A549 (cell line): ENCODE results near the gene RIC3. TPM values are rescaled to one million over a fixed set of nuclear protein-coding genes. Genes with fewer than 3 reads are reported as not detected.

ENCODE experiments used
- ATAC-seq, 2 experiments: fragments of 200-7000 bp in 1 of 2; fragments of >200 bp in 1 of 2; cut with Nextera tagmentation in 1 of 2; cut with Tn5 transposase in 1 of 2; 3 replicates each; pipeline versions ENCODE4 v1.8.0 to v1.9.1; 2018 to 2020; ENCODE audit warnings: mild to moderate bottlenecking in 1 of 2, moderate library complexity in 1 of 2
- CTCF ChIA-PET: fragments of 300-600 bp; sonication (Branson Sonifier 250); formaldehyde crosslinking; extraction: SDS; loops from one replicate; lab custom pipeline; 2021; ENCODE audit warnings: antibody characterized with exemption, inconsistent platforms; lab: Yijun Ruan, JAX
- POLR2A ChIA-PET: fragments of 350-600 bp; formaldehyde crosslinking; extraction: SDS; loops from one replicate; lab custom pipeline; 2021; ENCODE audit warnings: antibody characterized with exemption, inconsistent platforms; lab: Yijun Ruan, JAX
- DNase-seq, 2 experiments: peaks; one replicate each; pipeline versions ENCODE4 v3.0.0 to v3.0.0-alpha.2; 2011 to 2016; ENCODE audit warnings: low read depth in 1 of 2, low spot score in 1 of 2
- FAIRE-seq: peaks from 2 replicates; lab custom pipeline; 2011; peaks lifted over from hg19 to GRCh38; lab: Jason Lieb, UNC
- H3K27ac ChIP-seq, 2 experiments: fragments of >200 bp; sonication (Bioruptor Twin); formaldehyde crosslinking; 3 replicates each; pipeline ENCODE4 v1.5.1; 2016 to 2017
- H3K4me1 ChIP-seq: fragments of >200 bp; sonication (Bioruptor Twin); formaldehyde crosslinking; 3 replicates; pipeline ENCODE4 v1.6.1; 2016
- H3K4me2 ChIP-seq: fragments of >200 bp; sonication (Bioruptor Twin); formaldehyde crosslinking; 3 replicates; pipeline ENCODE4 v1.6.1; 2016
- H3K4me3 ChIP-seq: fragments of >200 bp; sonication (Bioruptor Twin); formaldehyde crosslinking; 3 replicates; pipeline ENCODE4 v1.5.1; 2016
- H3K9me3 ChIP-seq: fragments of >200 bp; sonication (Bioruptor Twin); formaldehyde crosslinking; 3 replicates; pipeline ENCODE4 v1.6.1; 2016
- CBX8 ChIP-seq: fragments of 200-600 bp; sonication (generic); IDR thresholded peaks from 2 replicates; pipeline ENCODE4 v1.6.1; 2016
- CHD2 ChIP-seq: fragments of 150-350 bp; IDR thresholded peaks from 2 replicates; pipeline ENCODE4 v1.6.1; 2014; ENCODE audit warnings: low read length; ENCODE audit not compliant: partially characterized antibody
- EHF ChIP-seq: fragments of 250-450 bp; sonication (Bioruptor Pico); IDR thresholded peaks from 2 replicates; pipeline ENCODE4 v1.5.0; 2020; ENCODE audit warnings: mild to moderate bottlenecking
- ELK1 ChIP-seq: fragments of 150-350 bp; IDR thresholded peaks from 2 replicates; pipeline ENCODE4 v1.6.1; 2014; ENCODE audit warnings: low read depth, mild to moderate bottlenecking, low read length
- FOSB ChIP-seq: fragments of 250-450 bp; sonication (Bioruptor Pico); IDR thresholded peaks from 2 replicates; pipeline ENCODE4 v1.5.0; 2020; ENCODE audit warnings: mild to moderate bottlenecking, moderate library complexity
- FOXS1 ChIP-seq: fragments of 250-450 bp; sonication (Bioruptor Pico); IDR thresholded peaks from 2 replicates; pipeline ENCODE4 v1.5.0; 2020; ENCODE audit warnings: mild to moderate bottlenecking, moderate library complexity
- HDAC2 ChIP-seq: fragments of 200-600 bp; sonication (generic); IDR thresholded peaks from 2 replicates; pipeline ENCODE4 v1.6.1; 2016
- HES2 ChIP-seq: fragments of >200 bp; sonication (Bioruptor Twin); formaldehyde crosslinking; IDR thresholded peaks from 2 replicates; pipeline ENCODE4 v1.6.1; 2016
- HOXB13 ChIP-seq: fragments of 250-450 bp; sonication (Bioruptor Pico); IDR thresholded peaks from 2 replicates; pipeline ENCODE4 v1.5.0; 2020; ENCODE audit warnings: low read depth, mild to moderate bottlenecking, moderate library complexity
- JUNB ChIP-seq: fragments of >200 bp; sonication (Bioruptor Twin); formaldehyde crosslinking; IDR thresholded peaks from 2 replicates; pipeline ENCODE4 v1.6.1; 2016
- MAZ ChIP-seq: fragments of 150-350 bp; IDR thresholded peaks from 2 replicates; pipeline ENCODE4 v1.6.1; 2014; ENCODE audit warnings: antibody characterized with exemption, low read depth, low read length, borderline replicate concordance
- MYC ChIP-seq: IDR thresholded peaks from 2 replicates; pipeline ENCODE4 v1.6.1; 2012; ENCODE audit warnings: mild to moderate bottlenecking, inconsistent platforms, low read length, improper control_type of control experiment, borderline replicate concordance
- PBX3 ChIP-seq: IDR thresholded peaks from 2 replicates; pipeline ENCODE4 v1.6.1; 2012
- PHF8 ChIP-seq: fragments of 200-600 bp; sonication (generic); IDR thresholded peaks from 2 replicates; pipeline ENCODE4 v1.6.1; 2016; ENCODE audit warnings: low read depth, mild to moderate bottlenecking, antibody characterized with exemption, moderate library complexity, borderline replicate concordance
- POLR2AphosphoS2 ChIP-seq: conservative IDR thresholded peaks from 2 replicates; pipeline ENCODE4 v1.6.1; 2012; ENCODE audit warnings: low read length, improper control_type of control experiment, inconsistent platforms
- RARB ChIP-seq: fragments of 250-450 bp; sonication (Bioruptor Pico); IDR thresholded peaks from 2 replicates; pipeline ENCODE4 v1.8.0; 2021; ENCODE audit warnings: mild to moderate bottlenecking, moderate library complexity
- SREBF2 ChIP-seq: fragments of 450-650 bp; IDR thresholded peaks from 2 replicates; pipeline ENCODE4 v1.6.1; 2014; ENCODE audit warnings: mild to moderate bottlenecking, moderate library complexity
- TFCP2L1 ChIP-seq: fragments of 250-450 bp; sonication (Bioruptor Pico); IDR thresholded peaks from 2 replicates; pipeline ENCODE4 v1.5.0; 2021; ENCODE audit warnings: mild to moderate bottlenecking
- TP53 ChIP-seq: fragments of 250-450 bp; sonication (Bioruptor Pico); IDR thresholded peaks from 2 replicates; pipeline ENCODE4 v1.5.0; 2021; ENCODE audit warnings: mild to moderate bottlenecking, moderate library complexity
- ZNF302 ChIP-seq: fragments of 250-450 bp; sonication (Bioruptor Pico); IDR thresholded peaks from 2 replicates; pipeline ENCODE4 v1.9.0; 2021; ENCODE audit warnings: inconsistent platforms, mild to moderate bottlenecking, moderate library complexity
- WGBS: methylation state at CpG from one replicate; pipeline ENCODE4 v1.1.6; 2017; ENCODE audit errors: missing lambda C conversion rate; 5-methylcytosine and 5-hydroxymethylcytosine counted together
- polyA plus RNA-seq, 4 experiments: library from polyadenylated mRNA; depleted of rRNA in 3 of 4; stranded (reverse); fragments of >200 nt; fragmentation: RNase III in 1 of 4; extraction: RNeasy Plus Mini Kit Qiagen cat#74134 plus additional on column Dnase treatment in 1 of 4; gene quantifications; 2 replicates in 3 of 4; 3 replicates in 1 of 4; pipeline ENCODE4 v1.2.3, GENCODE V29; 2011 to 2017
- TF ChIP-seq, protein P1 (sequence below): fragments of >200 bp; sonication (Bioruptor Twin); formaldehyde crosslinking; IDR thresholded peaks from 3 replicates; pipeline ENCODE4 v1.5.1; 2016
- TF ChIP-seq, protein P2 (sequence below): fragments of 200-600 bp; sonication (generic); IDR thresholded peaks from 2 replicates; pipeline ENCODE4 v1.6.1; 2016; ENCODE audit warnings: antibody characterized with exemption, mild to moderate bottlenecking, moderate library complexity
- TF ChIP-seq, protein P3 (sequence below): IDR thresholded peaks from 2 replicates; pipeline ENCODE4 v1.6.1; 2012

RIC3 gene
- polyA plus RNA-seq, 2 of the 4 experiments (the other 2 are of a cell fraction): 1.7 to 3.2 TPM

DNA sequence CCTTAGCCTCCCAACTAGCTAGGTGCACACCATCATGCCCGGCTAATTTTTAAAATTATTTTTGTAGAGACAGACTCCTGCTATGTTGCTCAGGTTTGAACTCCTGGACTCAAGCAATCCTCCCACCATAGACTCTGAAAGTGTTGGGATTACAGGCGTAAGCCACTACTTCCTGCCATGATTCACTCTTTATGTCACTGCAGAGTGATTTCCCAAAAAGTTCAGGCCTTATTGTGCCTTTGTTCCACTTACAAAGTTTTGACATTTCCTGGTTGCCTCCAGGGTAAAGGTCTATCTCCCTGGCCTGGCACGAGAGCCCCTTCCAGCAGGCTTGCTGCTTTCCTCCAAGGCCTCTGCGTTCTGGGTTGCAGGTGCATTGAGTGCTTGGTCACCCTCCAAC is 44.6 kb upstream of the RIC3 start:
- Histone ChIP-seq H3K27ac (no peak overlapping the region), H3K9me3 (no peaks in the 10 kb centered on the region)
- CTCF ChIA-PET: interaction anchor here (1.5 kb wide), 1 partner anchor 354 kb away, joined by 4 read pairs; no protein-coding TSS in a partner anchor
- no peak for TF ChIP-seq POLR2AphosphoS2
- TF ChIP-seq EHF (CRISPR knock-in tag): no peak
- TF ChIP-seq ELK1: no peak
- TF ChIP-seq MYC: no peak
- TF ChIP-seq, all 56 proteins: peak for 0
- WGBS: 47% methylated on average over 4 of the region's 4 CpGs
- no peak for DNase-seq
- Histone ChIP-seq H3K4me1 (no peaks in the 10 kb centered on the region), H3K4me3 (no peak overlapping the region), H3K4me2 (no peak overlapping the region)
- FAIRE-seq: no peak
- no peak for ATAC-seq
- POLR2A ChIA-PET: no interaction called here

- DNase-seq (no peak), FAIRE-seq (no peak), ATAC-seq (peak in 1 of 2 experiments; percentile 56; a peak in 3 of 6 replicates)
- CTCF ChIA-PET: interaction anchor here (0.7 to 3.7 kb wide), 2 partner anchors 9 to 55 kb away, joined by 4 to 22 read pairs; no protein-coding TSS in a partner anchor
- H3K9me3 ChIP-seq: no peaks in the 10 kb centered on the region
- no peak overlapping the region for H3K4me2 ChIP-seq
- WGBS: 0% methylated on average over 1 of the region's 4 CpGs
- TF ChIP-seq SREBF2: no peak
- TF ChIP-seq FOXS1 (CRISPR knock-in tag): no peak
- TF ChIP-seq HOXB13 (CRISPR knock-in tag): no peak
- TF ChIP-seq, protein P1, sequence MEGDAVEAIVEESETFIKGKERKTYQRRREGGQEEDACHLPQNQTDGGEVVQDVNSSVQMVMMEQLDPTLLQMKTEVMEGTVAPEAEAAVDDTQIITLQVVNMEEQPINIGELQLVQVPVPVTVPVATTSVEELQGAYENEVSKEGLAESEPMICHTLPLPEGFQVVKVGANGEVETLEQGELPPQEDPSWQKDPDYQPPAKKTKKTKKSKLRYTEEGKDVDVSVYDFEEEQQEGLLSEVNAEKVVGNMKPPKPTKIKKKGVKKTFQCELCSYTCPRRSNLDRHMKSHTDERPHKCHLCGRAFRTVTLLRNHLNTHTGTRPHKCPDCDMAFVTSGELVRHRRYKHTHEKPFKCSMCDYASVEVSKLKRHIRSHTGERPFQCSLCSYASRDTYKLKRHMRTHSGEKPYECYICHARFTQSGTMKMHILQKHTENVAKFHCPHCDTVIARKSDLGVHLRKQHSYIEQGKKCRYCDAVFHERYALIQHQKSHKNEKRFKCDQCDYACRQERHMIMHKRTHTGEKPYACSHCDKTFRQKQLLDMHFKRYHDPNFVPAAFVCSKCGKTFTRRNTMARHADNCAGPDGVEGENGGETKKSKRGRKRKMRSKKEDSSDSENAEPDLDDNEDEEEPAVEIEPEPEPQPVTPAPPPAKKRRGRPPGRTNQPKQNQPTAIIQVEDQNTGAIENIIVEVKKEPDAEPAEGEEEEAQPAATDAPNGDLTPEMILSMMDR: peak; percentile 25; the same call in 2 of the 3 replicates
- no peak for TF ChIP-seq JUNB
- TF ChIP-seq MAZ: no peak
- no peak for TF ChIP-seq FOSB (CRISPR knock-in tag)
- POLR2A ChIA-PET: no interaction called here
- no peak overlapping the region for H3K27ac ChIP-seq
- H3K4me3 ChIP-seq: no peak overlapping the region
- no peaks in the 10 kb centered on the region for H3K4me1 ChIP-seq
These were observed 40.5 kb upstream of the RIC3 start for GRCh38 chr11:8209208-8209807.

DNA sequence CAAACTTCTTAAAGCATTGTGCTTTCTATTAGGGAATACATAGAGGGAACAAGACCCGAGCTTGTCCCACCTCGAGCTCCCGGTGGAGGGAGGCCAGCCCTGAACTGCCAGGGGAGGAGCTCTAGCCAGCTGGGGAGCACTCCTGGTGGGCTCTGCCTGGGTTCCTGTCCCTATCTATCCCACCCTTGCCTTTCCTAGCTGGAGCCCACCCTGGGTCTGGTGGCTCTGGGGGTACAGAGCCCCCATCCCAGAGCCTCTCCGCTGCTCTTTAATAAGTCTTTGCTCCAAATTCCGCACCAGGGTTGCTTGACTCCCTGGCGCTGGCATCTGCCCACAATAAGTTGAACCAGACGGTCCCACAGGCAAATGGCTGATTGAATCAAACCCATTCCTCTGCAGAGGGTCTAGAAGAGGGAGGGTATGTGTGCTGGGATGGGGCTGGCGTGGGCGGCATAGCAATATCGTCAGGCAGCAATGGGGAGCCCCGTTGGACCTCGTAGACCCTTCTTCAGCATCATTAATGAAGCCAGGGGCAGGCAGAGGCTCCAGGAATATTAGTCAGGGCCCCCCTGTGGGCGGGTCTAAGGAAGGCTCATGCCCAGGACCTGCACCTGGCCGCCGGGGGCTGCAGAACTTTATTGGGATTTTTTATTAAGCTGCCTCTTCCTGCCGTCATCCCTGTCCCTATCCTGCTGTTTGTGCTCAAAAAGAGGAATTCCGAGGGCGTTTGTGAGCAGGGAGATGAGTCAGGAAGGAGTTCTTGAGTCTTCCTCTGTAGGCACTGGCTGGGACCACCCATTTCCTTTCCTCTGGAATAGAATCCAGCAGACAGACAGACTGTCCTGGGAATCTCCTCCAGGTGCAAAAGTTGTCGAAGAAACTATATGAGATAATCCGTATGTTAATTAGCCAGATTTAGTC is 38.5 kb upstream of the RIC3 start:
- Histone ChIP-seq H3K9me3 (no peaks in the 10 kb centered on the region), H3K4me3 (no peak overlapping the region), H3K4me1 (no peaks in the 10 kb centered on the region), H3K4me2 (no peak overlapping the region), H3K27ac (no peak overlapping the region)
- ATAC-seq (no peak), FAIRE-seq (no peak), DNase-seq (no peak)
- ChIA-PET POLR2A (no interaction called here), CTCF (interaction anchor here (1.0 to 7.6 kb wide), 5 partner anchors 9 to 26 kb away, joined by 4 to 70 read pairs (median 6); no protein-coding TSS in a partner anchor)
- TF ChIP-seq, protein P2, sequence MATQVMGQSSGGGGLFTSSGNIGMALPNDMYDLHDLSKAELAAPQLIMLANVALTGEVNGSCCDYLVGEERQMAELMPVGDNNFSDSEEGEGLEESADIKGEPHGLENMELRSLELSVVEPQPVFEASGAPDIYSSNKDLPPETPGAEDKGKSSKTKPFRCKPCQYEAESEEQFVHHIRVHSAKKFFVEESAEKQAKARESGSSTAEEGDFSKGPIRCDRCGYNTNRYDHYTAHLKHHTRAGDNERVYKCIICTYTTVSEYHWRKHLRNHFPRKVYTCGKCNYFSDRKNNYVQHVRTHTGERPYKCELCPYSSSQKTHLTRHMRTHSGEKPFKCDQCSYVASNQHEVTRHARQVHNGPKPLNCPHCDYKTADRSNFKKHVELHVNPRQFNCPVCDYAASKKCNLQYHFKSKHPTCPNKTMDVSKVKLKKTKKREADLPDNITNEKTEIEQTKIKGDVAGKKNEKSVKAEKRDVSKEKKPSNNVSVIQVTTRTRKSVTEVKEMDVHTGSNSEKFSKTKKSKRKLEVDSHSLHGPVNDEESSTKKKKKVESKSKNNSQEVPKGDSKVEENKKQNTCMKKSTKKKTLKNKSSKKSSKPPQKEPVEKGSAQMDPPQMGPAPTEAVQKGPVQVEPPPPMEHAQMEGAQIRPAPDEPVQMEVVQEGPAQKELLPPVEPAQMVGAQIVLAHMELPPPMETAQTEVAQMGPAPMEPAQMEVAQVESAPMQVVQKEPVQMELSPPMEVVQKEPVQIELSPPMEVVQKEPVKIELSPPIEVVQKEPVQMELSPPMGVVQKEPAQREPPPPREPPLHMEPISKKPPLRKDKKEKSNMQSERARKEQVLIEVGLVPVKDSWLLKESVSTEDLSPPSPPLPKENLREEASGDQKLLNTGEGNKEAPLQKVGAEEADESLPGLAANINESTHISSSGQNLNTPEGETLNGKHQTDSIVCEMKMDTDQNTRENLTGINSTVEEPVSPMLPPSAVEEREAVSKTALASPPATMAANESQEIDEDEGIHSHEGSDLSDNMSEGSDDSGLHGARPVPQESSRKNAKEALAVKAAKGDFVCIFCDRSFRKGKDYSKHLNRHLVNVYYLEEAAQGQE: no peak
- no peak for TF ChIP-seq FOXS1 (CRISPR knock-in tag)
- no peak for TF ChIP-seq ZNF302 (CRISPR knock-in tag)
- TF ChIP-seq TFCP2L1: no peak
- no peak for TF ChIP-seq TP53
- no peak for TF ChIP-seq HDAC2
- no peak for TF ChIP-seq CHD2
- TF ChIP-seq, protein P3, sequence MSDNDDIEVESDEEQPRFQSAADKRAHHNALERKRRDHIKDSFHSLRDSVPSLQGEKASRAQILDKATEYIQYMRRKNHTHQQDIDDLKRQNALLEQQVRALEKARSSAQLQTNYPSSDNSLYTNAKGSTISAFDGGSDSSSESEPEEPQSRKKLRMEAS: no peak
- no peak for TF ChIP-seq RARB (CRISPR knock-in tag)
- TF ChIP-seq PHF8: no peak
- TF ChIP-seq HES2: no peak
- TF ChIP-seq CBX8: no peak
- TF ChIP-seq PBX3: no peak
- 43% methylated on average over 19 of the region's 20 CpGs for WGBS
